Colonic mucosa (tissue), 4 donors: ENCODE measurements around the gene ROR1. TPM values are rescaled to one million over a fixed set of nuclear protein-coding genes. Genes with fewer than 3 reads are reported as not detected.

Experiments
- DNase-seq: peaks from one replicate; pipeline ENCODE4 v3.0.0-alpha.2; 2020
- H3K27ac ChIP-seq: fragments of 200-600 bp; one replicate; pipeline ENCODE4 v1.8.0; 2021
- H3K27me3 ChIP-seq: fragments of 200-600 bp; one replicate; pipeline ENCODE4 v1.8.0; 2021
- H3K36me3 ChIP-seq: fragments of 200-600 bp; one replicate; pipeline ENCODE4 v1.8.0; 2021
- H3K4me1 ChIP-seq: fragments of 200-600 bp; one replicate; pipeline ENCODE4 v1.8.0; 2021; ENCODE audit warnings: mild to moderate bottlenecking
- H3K4me3 ChIP-seq: fragments of 200-600 bp; one replicate; pipeline ENCODE4 v1.8.0; 2021
- H3K9ac ChIP-seq, 2 donors: one replicate each; pipeline ENCODE4 v1.7.0; 2013; ENCODE audit warnings: control low read depth in 2 of 2, low read depth in 2 of 2, low read length in 2 of 2
- H3K9me3 ChIP-seq: fragments of 200-600 bp; one replicate; pipeline ENCODE4 v1.8.0; 2021
- CTCF ChIP-seq: fragments of 200-600 bp; IDR thresholded peaks from one replicate; pipeline ENCODE4 v1.8.0; 2022; ENCODE audit warnings: antibody characterized with exemption, mild to moderate bottlenecking
- intact Hi-C: fragments of 100-400 bp; cut with DNase I; formaldehyde crosslinking; loops from one replicate; pipeline ENCODE4 v1.14.1; 2022
- total RNA-seq, 2 donors: library from RNA; stranded (reverse); fragmentation: NEBNext Ultra II Directional in 1 of 2; extraction: Animal tissue kit (Norgen Biotek cat#: 25700) in 1 of 2; gene quantifications; one replicate each; pipeline ENCODE4 v1.2.1, GENCODE V29; 2021
- donor health status: healthy.
- donor health status: DM: no; HTN: no; CAD: no.
- donor health status: DM: no; HTN: no; CAD: no.

Gene ROR1
- total RNA-seq, 2 donors from 2014 or later, result 5.1 to 6.8 TPM

GRCh38 chr1:63817700-63818099, 43.9 kb downstream of the ROR1 start:
- no peak for DNase-seq
- Histone ChIP-seq H3K9me3 (no peaks in the 10 kb centered on the region), H3K4me1 (peaks cover 9% of the 10 kb centered on the region), H3K36me3 (no peaks in the 10 kb centered on the region), H3K4me3 (no peak overlapping the region), H3K9ac (no peak overlapping the region), H3K27ac (no peak overlapping the region), H3K27me3 (no peaks in the 10 kb centered on the region)
- intact Hi-C loops, result no loop called here
- no peak for TF ChIP-seq CTCF

GRCh38 chr1:63818567-63819325, 44.9 kb downstream of the ROR1 start:
- Histone ChIP-seq H3K9me3 (no peaks in the 10 kb centered on the region), H3K27me3 (no peaks in the 10 kb centered on the region), H3K27ac (no peak overlapping the region), H3K4me3 (no peak overlapping the region), H3K4me1 (peaks cover 9% of the 10 kb centered on the region), H3K36me3 (no peaks in the 10 kb centered on the region), H3K9ac (no peak overlapping the region)
- intact Hi-C loops, result no loop called here
- no peak for DNase-seq
- TF ChIP-seq CTCF, result no peak

- Histone ChIP-seq H3K36me3 (no peaks in the 10 kb centered on the region), H3K9ac (no peak overlapping the region), H3K27ac (no peak overlapping the region), H3K4me3 (no peak overlapping the region), H3K27me3 (no peaks in the 10 kb centered on the region), H3K4me1 (peaks cover 9% of the 10 kb centered on the region), H3K9me3 (no peaks in the 10 kb centered on the region)
- intact Hi-C loops, result no loop called here
- no peak for DNase-seq
- no peak for TF ChIP-seq CTCF
These were observed 46.0 kb downstream of the ROR1 start for GRCh38 chr1:63819795-63820194.

- Histone ChIP-seq H3K9ac (no peak overlapping the region), H3K27ac (no peak overlapping the region), H3K27me3 (no peaks in the 10 kb centered on the region), H3K4me3 (no peak overlapping the region), H3K9me3 (no peaks in the 10 kb centered on the region), H3K4me1 (peaks cover 9% of the 10 kb centered on the region), H3K36me3 (no peaks in the 10 kb centered on the region)
- intact Hi-C loops, result no loop called here
- DNase-seq, result no peak
- TF ChIP-seq CTCF, result no peak
These were observed 47.5 kb downstream of the ROR1 start for GRCh38 chr1:63821091-63822005.

GRCh38 chr1:63822540-63822939, 48.7 kb downstream of the ROR1 start:
- Histone ChIP-seq H3K9ac (no peak overlapping the region), H3K4me1 (no peaks in the 10 kb centered on the region), H3K36me3 (no peaks in the 10 kb centered on the region), H3K9me3 (no peaks in the 10 kb centered on the region), H3K27ac (no peak overlapping the region), H3K4me3 (no peak overlapping the region), H3K27me3 (no peaks in the 10 kb centered on the region)
- no peak for TF ChIP-seq CTCF
- intact Hi-C loops, result no loop called here
- no peak for DNase-seq
